ENCODE data around the gene SPHKAP.

Gene SPHKAP

GRCh38 chr2:228023619-228024018, 157.9 kb downstream of the SPHKAP start:
- TF ChIP-seq YY1 (IDR thresholded peaks at IDR 0.05; ENCODE audit: low read depth) (no peak), USF1 (IDR thresholded peaks at IDR 0.05) (peak; percentile 79), EGR1 (IDR thresholded peaks at IDR 0.05) (no peak)

DNA sequence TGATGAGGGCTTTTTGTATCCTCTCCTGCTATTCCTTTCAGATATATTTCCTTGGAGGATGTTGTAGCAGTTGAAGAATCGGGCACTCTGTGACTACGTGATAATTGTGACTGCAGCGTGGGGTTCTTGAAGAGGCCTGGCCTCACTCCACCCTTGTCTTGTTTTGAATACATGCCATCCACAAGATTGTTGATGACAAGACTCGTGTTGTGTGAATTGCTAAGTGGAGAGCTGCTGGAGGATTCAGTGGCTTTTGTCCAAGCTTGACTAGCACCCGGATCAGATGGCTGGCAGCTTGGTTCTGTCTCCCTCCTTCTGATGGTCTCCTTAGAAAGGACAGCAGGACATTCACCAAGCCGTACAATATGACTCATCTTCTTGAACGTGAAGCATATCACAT, 163.2 kb downstream of the SPHKAP start:
- TF ChIP-seq, protein P1, sequence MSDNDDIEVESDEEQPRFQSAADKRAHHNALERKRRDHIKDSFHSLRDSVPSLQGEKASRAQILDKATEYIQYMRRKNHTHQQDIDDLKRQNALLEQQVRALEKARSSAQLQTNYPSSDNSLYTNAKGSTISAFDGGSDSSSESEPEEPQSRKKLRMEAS (IDR thresholded peaks at IDR 0.05) = no peak
- TF ChIP-seq USF1 (IDR thresholded peaks at IDR 0.05) (no peak), TEAD4 (IDR thresholded peaks at IDR 0.05) (no peak), RAD21 (IDR thresholded peaks at IDR 0.05; ENCODE audit: low read depth) (no peak), YY1 (IDR thresholded peaks at IDR 0.05; ENCODE audit: low read depth) (no peak), ZBTB7A (IDR thresholded peaks at IDR 0.05; ENCODE audit: low read depth) (no peak)
- TF ChIP-seq, protein P2, sequence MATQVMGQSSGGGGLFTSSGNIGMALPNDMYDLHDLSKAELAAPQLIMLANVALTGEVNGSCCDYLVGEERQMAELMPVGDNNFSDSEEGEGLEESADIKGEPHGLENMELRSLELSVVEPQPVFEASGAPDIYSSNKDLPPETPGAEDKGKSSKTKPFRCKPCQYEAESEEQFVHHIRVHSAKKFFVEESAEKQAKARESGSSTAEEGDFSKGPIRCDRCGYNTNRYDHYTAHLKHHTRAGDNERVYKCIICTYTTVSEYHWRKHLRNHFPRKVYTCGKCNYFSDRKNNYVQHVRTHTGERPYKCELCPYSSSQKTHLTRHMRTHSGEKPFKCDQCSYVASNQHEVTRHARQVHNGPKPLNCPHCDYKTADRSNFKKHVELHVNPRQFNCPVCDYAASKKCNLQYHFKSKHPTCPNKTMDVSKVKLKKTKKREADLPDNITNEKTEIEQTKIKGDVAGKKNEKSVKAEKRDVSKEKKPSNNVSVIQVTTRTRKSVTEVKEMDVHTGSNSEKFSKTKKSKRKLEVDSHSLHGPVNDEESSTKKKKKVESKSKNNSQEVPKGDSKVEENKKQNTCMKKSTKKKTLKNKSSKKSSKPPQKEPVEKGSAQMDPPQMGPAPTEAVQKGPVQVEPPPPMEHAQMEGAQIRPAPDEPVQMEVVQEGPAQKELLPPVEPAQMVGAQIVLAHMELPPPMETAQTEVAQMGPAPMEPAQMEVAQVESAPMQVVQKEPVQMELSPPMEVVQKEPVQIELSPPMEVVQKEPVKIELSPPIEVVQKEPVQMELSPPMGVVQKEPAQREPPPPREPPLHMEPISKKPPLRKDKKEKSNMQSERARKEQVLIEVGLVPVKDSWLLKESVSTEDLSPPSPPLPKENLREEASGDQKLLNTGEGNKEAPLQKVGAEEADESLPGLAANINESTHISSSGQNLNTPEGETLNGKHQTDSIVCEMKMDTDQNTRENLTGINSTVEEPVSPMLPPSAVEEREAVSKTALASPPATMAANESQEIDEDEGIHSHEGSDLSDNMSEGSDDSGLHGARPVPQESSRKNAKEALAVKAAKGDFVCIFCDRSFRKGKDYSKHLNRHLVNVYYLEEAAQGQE (IDR thresholded peaks at IDR 0.05; ENCODE audit: low read depth) = no peak

GRCh38 chr2:228017784-228018183, 163.7 kb downstream of the SPHKAP start:
- TF ChIP-seq, protein P2 (IDR thresholded peaks at IDR 0.05; ENCODE audit: low read depth) = no peak
- TF ChIP-seq USF1 (IDR thresholded peaks at IDR 0.05) (no peak), CREB1 (IDR thresholded peaks at IDR 0.05; ENCODE audit: low read depth) (no peak), TAF1 (IDR thresholded peaks at IDR 0.05; ENCODE audit: low read depth) (no peak), EP300 (IDR thresholded peaks at IDR 0.05; ENCODE audit: borderline replicate concordance) (no peak), TEAD4 (IDR thresholded peaks at IDR 0.05) (no peak), YY1 (IDR thresholded peaks at IDR 0.05; ENCODE audit: low read depth) (no peak), CEBPB (IDR thresholded peaks at IDR 0.05) (no peak), EGR1 (IDR thresholded peaks at IDR 0.05) (no peak), NFIC (IDR thresholded peaks at IDR 0.05) (no peak), TCF12 (IDR thresholded peaks at IDR 0.05; ENCODE audit: low read depth) (no peak), FOXM1 (IDR thresholded peaks at IDR 0.05; ENCODE audit: borderline replicate concordance, low read depth) (no peak), ZBTB7A (IDR thresholded peaks at IDR 0.05; ENCODE audit: low read depth) (no peak), RAD21 (IDR thresholded peaks at IDR 0.05; ENCODE audit: low read depth) (no peak)
- TF ChIP-seq, protein P1 (IDR thresholded peaks at IDR 0.05) = no peak

GRCh38 chr2:228016402-228016801, 165.1 kb downstream of the SPHKAP start:
- TF ChIP-seq YY1 (IDR thresholded peaks at IDR 0.05; ENCODE audit: low read depth) (no peak), CEBPB (IDR thresholded peaks at IDR 0.05) (no peak), TAF1 (IDR thresholded peaks at IDR 0.05; ENCODE audit: low read depth) (no peak), CREB1 (IDR thresholded peaks at IDR 0.05; ENCODE audit: low read depth) (no peak), RAD21 (IDR thresholded peaks at IDR 0.05; ENCODE audit: low read depth) (no peak), TEAD4 (IDR thresholded peaks at IDR 0.05) (no peak), NFIC (IDR thresholded peaks at IDR 0.05) (no peak), ZBTB7A (IDR thresholded peaks at IDR 0.05; ENCODE audit: low read depth) (no peak), TCF12 (IDR thresholded peaks at IDR 0.05; ENCODE audit: low read depth) (no peak), FOXM1 (IDR thresholded peaks at IDR 0.05; ENCODE audit: borderline replicate concordance, low read depth) (no peak), EP300 (IDR thresholded peaks at IDR 0.05; ENCODE audit: borderline replicate concordance) (no peak), EGR1 (IDR thresholded peaks at IDR 0.05) (no peak)
- TF ChIP-seq, protein P2 (IDR thresholded peaks at IDR 0.05; ENCODE audit: low read depth) = no peak
- TF ChIP-seq, protein P1 (IDR thresholded peaks at IDR 0.05) = no peak
